RKO (cell line): Measurements from ENCODE around the gene KIF26B.

ENCODE experiments used
- DNase-seq: peaks from one replicate; pipeline ENCODE4 v3.0.0-alpha.2; 2016; ENCODE audit warnings: low spot score

The KIF26B gene

DNA sequence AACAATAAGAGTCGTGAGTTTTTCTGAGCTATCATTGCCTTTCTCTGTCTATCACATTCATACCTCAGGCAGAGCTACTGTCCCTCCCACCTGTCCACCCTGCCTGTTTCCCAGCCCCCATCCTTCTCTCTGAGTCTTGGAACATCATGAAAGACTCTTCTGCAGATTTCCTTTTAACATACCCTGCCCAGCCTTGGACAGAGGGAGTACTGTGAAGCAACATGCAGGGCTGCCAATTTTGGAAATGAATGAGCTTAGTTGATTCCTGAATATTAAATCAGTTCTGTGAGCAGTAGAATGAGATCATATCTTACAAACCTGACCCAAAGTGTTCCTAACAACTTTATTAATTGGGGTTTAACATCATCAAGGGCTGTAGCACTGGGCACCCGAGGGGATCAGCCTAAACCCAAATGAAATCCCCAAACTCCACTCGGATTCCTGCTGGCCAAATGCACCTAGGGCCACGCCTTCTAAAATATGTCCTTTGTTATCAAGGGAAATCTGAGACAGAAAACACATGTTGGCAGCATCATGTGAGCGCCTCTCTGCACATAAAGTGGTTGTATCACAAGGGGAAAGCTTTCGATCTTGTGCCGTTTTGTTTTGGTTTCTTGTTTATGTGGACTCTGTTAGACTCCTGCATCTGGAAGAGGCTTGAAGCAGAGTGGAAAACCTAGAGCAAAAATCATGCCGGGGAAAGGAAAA, 357.6 kb downstream of the KIF26B start:
- no peak for DNase-seq

DNA sequence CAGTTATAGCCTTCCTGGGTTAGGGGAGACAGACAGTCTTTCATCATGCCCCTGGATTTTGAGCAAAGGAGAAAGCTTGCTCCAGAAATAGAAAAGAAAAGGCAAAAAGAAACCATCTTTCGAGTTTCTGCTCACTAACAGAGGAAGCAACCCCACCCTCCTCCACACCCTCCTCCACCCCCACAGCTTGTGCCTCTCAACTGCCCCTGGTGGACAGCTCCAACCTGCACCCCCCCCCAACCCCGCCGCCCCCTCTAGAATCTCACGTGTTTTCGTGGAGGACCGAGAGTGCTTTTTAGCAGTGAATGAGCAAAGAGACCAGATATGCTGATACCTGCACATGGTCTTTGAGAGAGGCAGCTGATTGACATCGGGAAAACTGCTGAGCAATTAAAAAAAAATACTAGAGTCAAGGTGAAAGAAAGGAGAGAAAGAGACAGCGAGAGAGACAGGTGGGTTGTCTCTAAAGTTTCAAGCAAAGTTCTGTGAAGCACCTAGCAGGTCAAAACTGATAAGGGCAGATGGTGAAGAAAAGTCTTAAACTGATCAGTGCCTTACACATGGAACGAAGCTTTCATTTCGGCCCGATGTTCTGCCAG, 358.3 kb downstream of the KIF26B start:
- DNase-seq, result no peak

DNA sequence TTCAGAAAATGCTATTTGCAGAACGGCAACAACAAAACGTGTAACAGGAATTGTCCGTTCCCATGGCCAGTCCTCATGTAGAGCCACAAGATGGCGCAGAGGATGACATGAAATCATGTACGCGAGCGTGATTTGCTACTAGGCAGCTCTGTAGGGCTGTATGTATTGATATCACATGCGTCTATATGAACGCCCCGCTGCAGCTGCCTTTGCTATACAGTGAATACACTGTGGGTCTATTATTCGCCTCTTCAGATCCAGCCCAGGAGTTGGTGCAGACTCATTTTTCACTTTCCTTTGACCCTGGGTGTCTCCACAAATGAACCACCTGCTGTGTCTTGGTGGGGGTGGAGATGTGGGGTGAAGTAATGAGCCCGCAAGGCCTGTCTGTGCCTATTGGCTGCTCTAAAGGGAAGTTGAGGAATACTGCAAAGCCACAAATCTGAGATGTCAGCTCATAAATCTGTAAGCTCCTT, 361.5 kb downstream of the KIF26B start:
- DNase-seq, result no peak

DNA sequence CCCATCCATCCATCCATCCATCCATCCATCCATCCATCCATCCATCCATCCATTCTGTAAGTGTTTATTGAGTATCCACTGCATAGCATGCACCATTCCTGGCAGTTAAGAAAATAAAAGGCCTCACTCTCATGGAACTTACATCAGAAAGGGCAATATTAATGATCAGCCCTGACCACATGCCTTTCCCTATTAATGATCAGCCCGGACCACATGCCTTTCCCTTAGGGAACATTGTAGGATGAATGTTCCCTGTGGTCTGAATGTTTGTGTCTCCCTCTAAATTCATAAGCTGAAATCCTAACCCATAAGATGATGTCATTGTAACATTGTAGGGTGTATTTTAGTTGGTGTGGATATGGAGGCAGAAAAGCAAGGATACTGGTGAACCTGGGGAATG, 365.8 kb downstream of the KIF26B start:
- DNase-seq, result no peak

DNA sequence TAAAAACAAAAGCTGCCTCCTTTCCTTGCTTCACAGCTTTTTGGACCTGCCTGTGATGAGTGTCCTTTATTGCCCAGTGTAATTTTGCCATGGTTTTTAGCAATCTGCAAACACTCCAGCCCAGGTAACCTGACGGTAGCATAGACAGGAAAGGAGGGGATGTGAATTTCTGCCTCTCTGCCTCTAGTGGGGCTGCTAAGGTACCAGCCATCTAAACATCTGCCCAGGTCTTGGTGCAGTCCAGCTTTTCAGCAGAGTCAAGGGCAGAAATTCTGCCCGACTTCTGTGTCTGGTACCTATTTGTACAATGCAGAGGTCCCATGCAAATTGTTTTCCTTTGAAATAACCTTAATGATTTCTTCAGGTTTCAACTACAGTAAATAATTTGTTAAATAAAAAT, 371.4 kb downstream of the KIF26B start:
- DNase-seq, result no peak

DNA sequence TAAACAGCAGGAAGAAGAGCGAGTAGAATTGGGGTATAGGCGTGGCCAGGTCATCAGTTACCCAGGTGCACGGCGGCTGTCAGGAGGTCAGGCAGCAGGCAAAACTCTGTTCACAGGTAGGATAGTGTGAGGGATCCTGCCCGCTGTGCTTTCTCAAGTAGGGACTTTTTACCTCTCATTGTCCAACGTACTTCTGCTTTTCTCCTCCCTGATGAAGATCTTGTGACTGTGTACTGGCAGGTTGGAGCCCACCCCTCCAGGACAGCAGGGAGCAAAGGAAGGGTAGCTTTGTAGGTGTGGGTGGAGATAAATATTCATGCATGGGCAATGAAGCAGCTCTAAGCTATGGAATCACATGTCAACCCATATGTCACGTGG, 373.5 kb downstream of the KIF26B start:
- DNase-seq, result no peak

DNA sequence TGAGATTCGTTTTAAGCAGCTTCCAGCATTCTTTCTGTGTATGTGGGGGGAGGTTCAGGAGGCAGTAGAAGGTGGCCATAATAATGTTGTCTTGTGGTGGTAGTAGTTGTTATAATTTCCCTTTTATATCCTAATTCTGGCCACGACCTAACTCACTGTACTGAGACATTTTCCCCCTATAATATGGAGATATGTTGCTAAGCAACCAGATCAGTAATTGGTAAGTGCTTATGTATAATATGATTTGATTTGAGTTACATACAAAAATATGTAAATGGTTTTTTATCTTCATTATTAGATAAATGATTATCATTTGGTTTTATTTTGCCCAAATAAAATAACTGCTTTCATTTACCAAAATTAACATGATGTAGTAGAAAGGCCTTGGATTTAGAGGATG, 376.2 kb downstream of the KIF26B start:
- DNase-seq, result no peak

DNA sequence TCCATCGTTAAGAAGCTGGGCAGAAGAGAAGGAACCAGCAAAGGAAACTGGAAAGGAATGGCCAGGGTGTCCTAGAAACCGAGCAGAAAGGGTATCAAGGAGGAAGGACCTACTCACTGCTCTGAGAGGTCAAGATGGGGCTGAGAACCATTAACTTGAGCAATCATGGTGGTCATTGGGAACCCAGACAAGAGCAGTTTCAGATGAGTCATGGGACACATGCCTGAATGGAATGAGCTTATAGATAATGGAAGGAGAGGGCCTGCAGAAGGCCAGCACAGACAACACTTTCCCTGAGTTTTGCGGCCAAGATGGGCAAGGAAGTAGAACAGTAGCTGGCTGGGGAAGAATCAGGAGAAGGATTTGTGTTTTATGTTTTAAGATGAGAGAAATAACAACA, 383.2 kb downstream of the KIF26B start:
- DNase-seq, result no peak

DNA sequence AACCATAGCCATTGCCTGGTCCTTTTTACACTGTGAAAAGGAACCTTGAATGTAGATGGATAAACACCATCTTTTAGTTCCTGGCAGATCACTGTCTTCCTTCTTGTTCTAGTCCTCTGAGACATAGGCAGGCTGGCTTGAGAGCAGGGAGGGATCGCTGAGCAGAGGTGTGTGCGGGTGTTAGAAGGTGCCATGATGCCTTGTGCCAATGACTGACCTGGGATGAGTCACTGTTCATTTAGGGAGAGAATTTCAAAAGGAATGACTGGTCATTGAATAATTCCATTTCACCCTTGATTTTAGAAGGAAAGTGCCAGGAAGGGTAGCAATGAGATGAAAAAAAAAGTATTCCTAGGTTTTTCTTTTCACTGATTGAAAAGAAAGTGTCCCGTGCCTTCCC, 383.9 kb downstream of the KIF26B start:
- no peak for DNase-seq

DNA sequence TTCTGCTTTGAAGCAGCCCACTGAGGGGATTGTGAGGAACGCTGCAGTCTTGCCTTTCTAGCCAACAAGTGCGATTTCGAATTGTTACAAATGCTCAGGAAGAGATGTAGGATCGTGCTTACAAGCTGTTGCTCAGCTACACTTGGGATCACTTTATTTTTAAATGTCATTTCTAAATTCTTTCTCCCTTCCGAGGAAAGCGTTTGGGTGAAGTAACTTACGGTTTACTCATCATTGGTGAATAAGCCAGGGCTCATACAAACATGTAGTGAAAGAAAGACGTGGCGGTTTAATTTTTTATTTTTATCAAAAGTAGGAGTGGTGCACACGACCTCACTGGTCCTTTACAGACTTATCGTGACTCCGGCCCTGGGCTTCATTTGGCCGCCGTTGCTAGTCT, 386.6 kb downstream of the KIF26B start:
- no peak for DNase-seq

DNA sequence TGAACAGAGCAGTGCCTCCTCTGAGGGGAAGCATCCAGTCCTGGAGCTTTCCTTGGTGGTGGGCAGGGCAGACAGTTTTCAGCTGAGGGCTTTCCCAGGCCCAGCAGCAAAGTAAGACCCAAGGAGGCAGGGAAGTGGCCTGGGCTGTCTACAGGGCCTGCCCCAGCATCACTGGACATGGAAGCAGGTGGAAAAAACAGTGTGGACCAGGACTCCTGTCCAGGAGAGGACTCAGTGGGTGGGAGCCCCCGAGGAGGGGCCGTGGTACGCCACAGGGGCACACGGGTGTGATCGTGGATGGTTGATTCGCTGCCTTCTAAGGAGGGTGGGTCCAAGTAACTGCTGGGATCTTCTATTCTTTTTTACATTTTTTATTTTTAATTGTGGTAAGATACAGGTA, 387.6 kb downstream of the KIF26B start:
- no peak for DNase-seq

DNA sequence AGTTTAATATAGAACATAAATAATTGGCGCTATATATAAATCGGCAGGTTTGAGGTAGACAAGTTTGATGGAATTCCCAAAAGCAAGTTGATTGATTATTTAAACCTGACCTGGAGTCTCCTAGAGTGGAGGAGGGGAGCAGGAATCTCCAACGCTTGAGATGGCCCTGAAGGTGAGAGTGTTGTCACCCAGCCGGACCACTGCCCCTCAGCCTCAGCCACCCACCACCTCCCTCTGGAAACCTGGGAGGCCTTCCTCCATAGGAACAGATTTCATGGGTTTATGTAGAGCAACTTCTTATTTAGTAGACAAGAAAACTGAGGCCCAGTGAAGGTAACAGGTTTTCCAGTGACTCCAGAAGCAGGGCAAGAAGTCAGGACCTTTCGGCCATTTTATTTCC, 389.5 kb downstream of the KIF26B start:
- DNase-seq, result no peak

DNA sequence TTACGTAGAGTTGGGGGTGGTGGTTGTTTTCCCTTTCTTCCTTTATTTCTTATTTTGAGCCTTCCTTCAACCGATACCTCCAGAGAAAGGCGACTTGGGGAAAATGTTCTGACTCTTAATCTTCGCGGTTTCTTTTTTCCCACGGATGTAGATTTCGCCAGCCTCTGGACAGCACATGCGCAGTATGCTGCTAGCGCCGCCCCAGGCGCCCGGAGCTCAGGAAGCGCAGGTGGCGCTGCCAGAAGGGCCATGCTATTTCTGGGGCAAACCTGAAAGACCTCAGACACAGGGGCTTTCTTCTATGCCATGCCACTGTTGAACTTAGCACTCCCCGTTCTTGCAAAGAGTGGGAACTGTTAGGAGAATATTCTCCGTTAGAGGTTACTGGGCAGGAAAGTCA, 392.1 kb downstream of the KIF26B start:
- DNase-seq, result no peak

DNA sequence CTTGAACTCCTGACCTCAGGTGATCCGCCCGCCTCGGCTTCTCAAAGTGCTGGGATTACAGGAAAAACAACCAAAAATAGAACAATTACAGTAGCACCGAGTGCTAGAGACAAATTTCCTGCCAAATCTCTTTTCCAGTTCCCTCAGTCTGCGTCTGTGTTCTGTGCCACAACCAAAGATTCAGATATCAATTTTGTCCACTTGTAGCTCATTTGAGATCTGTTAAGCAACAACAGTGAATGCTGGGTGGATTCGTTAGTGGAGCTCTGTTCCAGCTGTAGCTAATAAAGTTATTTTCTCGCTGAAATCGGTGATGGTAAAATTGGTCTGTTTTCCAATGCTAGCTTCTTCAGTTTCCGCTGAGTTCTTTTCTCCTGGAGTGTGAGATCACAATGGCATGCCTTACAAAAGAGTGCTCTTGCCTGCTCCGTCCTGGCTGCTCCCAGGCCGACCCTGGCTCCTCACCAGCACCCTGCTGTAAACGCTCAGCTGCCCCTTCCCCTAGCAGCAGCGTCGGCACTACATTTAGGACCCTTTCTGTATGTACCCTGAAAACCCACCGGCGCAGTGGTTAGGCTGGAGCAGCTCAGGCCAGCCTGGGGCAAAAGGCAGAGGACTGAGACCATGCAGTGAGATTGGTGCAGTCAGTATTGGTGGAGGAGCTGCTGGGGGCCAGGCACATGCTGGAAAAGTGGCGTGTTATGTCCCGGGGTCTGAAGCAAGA, 395.4 kb downstream of the KIF26B start:
- no peak for DNase-seq

DNA sequence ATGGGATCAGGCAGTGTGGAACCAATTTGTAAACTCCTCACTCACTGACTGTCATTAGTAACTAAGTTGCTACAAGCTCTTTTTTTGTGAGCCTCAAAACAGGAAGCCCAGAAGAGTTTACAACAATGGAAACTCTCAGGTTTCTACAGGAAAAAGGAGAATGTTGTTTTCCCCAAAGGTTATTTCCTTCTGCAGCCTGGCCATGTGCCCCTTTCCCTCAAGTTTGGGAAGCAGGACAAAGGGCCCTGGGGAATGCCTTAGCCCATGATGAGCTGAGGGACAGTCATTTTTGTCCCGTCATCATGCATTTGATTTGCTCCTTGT, 395.9 kb downstream of the KIF26B start:
- DNase-seq, result no peak

DNA sequence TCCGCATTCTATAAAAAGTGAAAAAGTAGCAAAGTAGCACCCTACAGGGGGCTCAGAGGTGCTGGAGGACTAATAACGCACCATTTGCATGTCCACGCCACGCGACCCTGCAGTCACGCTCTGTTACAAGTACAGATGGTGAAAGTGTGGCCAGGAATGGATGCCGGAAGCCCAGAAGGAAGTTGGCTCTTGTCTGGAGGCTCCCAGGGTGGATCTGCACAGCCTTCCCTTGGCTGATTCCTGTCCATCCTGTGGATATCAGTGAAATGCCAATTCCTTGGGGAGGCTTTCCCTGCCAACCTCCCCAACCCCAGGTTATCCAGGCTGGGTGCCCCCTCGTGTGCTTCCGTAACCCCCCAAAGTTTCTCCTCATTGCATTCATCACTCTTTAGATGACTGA, 396.8 kb downstream of the KIF26B start:
- no peak for DNase-seq

DNA sequence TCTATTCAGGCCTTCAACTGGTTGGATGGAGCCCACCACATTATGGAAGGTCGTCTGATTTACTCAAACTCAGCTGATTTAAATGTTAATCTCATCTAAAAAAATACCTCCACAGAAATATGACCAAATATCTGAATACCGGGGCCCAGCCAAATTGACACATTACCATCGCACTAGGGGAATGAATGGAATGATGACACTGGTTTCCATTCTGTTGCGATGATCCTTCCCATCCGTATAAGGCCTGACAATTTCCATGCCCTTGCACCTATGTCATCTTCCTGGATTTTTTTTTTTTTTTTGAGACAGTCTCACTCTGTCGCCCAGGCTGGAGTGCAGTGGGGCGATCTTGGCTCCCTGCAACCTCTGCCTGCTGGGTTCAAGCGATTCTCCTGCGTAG, 397.5 kb downstream of the KIF26B start:
- no peak for DNase-seq

DNA sequence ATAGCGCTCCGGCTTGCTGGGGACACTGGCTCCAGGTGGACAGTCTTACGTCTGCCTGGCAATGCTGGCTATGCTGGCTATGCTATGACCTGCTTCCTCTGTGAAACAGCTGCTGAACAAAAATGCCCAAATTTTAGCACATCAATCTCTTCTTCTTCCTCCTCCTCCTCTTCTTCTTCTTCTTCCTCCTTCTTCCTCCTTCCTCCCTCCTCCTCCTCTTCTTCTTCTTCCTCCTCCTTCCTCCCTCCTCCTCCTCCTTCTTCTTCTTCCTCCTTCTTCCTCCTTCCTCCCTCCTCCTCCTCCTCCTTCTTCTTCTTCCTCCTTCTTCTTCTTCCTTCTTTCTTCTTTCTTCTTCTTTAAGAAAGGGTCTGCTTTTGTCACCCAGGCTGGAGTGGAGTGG, 401.3 kb downstream of the KIF26B start:
- no peak for DNase-seq

DNA sequence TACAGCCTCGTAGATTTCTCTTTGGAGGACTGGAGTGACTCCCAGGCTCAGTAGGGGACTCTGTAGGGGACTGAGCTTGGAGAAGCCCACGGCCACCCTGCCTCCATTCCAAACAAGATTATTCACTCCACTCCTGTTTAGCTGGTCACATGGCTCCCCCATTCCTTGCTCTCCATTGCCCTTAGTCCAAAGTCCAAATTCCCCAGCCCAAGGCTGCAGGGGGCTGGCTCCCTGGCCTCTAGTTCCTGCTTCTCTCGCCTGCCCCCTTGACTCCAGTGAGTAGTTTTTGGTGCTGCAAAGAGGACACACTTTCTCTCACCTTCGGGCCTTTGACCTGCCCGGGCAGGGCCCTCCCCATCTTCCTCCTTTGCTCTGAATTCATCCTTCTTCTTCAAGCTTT, 403.3 kb downstream of the KIF26B start:
- DNase-seq, result no peak

DNA sequence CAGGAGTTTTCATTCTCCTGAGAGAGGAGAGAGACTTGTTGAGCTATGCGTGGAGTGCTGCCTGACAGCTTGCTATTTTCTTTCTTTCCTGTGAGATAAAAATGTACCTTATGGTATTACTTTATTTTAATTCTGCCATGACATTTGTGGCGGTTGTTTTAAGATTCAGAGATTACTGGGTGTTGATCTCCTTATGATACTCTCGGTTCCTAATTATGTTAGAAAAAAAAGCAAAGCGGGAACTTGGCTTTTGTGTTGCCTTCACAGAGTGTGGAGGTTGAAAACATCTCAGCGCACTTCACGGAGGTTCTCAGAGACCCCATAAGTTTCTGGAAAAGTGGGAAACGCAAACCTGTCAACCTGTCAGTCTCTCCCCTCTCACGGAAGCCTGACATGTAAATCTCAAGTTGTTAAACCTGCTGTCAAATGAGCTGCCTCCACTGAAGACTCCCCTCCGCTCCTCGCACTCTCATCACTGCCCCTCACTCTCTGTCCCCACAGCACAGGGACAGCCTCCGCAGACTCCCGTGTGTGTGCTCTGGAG, 405.6 kb downstream of the KIF26B start:
- DNase-seq, result no peak

DNA sequence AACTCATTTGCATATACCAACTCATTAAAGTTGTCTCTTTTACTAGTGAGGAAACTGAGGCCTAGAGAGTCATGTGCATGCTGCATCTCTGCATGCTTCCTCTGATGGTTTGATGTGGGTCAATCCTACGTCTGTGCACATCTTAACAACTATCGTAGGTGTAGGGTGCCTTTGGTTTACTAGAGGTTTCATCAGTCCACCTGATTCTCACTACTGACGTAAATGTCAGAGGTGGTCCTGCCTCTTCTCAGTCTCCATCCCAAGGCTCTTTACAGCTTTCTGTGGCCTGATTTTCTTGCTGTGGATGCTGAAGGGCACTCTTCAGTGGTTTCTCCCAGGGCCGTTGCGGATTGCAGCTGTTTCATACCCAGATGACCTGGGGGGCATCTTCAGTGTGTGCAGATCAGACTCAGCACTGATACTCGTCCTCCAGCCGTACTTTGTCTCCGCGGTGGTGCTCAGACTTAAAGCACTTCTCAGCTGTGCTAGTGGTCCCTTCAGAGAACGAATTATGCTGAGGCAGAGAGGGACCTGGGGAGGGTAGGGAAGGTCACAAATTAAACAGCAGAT, 407.0 kb downstream of the KIF26B start:
- no peak for DNase-seq

DNA sequence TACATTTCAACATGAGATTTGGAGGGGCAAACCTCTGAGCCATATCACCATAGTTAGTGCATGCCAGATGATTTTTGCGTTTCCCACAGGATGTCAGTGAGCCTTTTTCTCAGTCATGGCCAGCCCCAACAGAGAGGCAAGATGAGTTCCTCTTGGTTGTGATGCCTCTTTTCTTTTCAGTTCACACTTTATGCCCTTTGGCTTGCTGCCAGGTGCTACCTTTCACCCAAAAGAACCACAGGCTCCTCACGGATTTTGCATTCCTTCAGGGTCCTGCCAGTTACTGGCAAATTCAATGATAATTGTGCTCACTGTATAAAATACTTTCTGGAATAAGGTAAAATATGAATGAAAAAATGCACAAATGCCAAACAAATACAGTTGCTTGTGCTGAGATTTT, 411.3 kb downstream of the KIF26B start:
- no peak for DNase-seq

DNA sequence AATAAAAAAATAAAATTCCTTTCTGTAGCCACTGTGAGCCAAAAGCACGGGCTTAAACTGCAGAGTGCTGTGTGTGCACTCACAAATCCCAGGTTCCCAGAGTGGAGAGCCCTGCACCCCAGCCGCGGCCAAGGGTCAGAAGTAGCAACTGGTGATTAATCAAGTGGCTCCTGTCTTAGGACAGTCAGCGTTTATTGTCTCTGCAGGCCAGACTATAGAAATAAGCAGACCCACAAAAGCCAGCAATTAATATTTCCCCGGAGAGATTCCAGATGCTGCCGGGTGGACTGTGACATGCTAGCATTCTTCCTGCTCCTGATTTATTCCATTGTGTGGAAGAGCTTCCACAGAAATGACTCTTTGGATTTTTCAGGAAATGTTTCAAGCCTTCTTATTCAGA, 412.2 kb downstream of the KIF26B start:
- no peak for DNase-seq
